ENCODE measurements around the gene ZNF644. TPM values are rescaled to one million over a fixed set of nuclear protein-coding genes. Genes with fewer than 3 reads are reported as not detected.

The ZNF644 gene
- total RNA-seq, 1 experiment from 2014 or later: 39.6 TPM

GRCh38 chr1:90922202-90922601 lies 99.6 kb downstream of the ZNF644 start:
- H3K4me3 ChIP-seq (ENCODE audit: low read length): no peak overlapping the region
- H3F3A ChIP-seq (ENCODE audit: low read length, unreplicated experiment): no peaks in the 10 kb centered on the region
- no peak for DNase-seq
- H3K4me2 ChIP-seq (ENCODE audit: low read length): no peak overlapping the region
- no peak overlapping the region for H3K9ac ChIP-seq (ENCODE audit: low read length)
- CTCF ChIA-PET: no interaction called here
- H3K9me3 ChIP-seq (ENCODE audit: low read length): no peaks in the 10 kb centered on the region
- peaks cover 91% of the 10 kb centered on the region for H3K79me2 ChIP-seq (ENCODE audit: low read length)
- H3K27ac ChIP-seq (ENCODE audit: low read length): no peak overlapping the region
- POLR2A ChIA-PET (ENCODE audit: unreplicated experiment): interaction anchor here (0.6 kb wide), 1 partner anchor 24 kb away, joined by 3 read pairs; no protein-coding TSS in a partner anchor
- H3K9me2 ChIP-seq (replicated peaks; ENCODE audit: low read length): no peaks in the 10 kb centered on the region
- H2AFZ ChIP-seq (ENCODE audit: low read length): no peak overlapping the region
- intact Hi-C loops (cut with micrococcal nuclease): loop anchor here (5.0 kb wide), 1 partner anchor 40 kb away; no protein-coding TSS in a partner anchor
- no TSS peak for BruUV-seq (replicated peaks)
- peaks cover 45% of the 10 kb centered on the region for H4K20me1 ChIP-seq (ENCODE audit: low read length)
- H3K4me1 ChIP-seq (ENCODE audit: insufficient read depth, low read length): no peaks in the 10 kb centered on the region
- ATAC-seq: no peak
- H3K27me3 ChIP-seq (ENCODE audit: low read length): no peaks in the 10 kb centered on the region
- peaks cover 5% of the 10 kb centered on the region for H3K36me3 ChIP-seq (ENCODE audit: low read depth, low read length)
- TF ChIP-seq EZH2phosphoT487 (IDR thresholded peaks at IDR 0.05; ENCODE audit: borderline replicate concordance, low read length): no peak
- TF ChIP-seq EZH2 (IDR thresholded peaks at IDR 0.05; ENCODE audit: low read length, unreplicated experiment): no peak
- TF ChIP-seq, protein P1, sequence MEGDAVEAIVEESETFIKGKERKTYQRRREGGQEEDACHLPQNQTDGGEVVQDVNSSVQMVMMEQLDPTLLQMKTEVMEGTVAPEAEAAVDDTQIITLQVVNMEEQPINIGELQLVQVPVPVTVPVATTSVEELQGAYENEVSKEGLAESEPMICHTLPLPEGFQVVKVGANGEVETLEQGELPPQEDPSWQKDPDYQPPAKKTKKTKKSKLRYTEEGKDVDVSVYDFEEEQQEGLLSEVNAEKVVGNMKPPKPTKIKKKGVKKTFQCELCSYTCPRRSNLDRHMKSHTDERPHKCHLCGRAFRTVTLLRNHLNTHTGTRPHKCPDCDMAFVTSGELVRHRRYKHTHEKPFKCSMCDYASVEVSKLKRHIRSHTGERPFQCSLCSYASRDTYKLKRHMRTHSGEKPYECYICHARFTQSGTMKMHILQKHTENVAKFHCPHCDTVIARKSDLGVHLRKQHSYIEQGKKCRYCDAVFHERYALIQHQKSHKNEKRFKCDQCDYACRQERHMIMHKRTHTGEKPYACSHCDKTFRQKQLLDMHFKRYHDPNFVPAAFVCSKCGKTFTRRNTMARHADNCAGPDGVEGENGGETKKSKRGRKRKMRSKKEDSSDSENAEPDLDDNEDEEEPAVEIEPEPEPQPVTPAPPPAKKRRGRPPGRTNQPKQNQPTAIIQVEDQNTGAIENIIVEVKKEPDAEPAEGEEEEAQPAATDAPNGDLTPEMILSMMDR (conservative IDR thresholded peaks at IDR 0.05; ENCODE audit: low read depth, low read length): no peak

DNA sequence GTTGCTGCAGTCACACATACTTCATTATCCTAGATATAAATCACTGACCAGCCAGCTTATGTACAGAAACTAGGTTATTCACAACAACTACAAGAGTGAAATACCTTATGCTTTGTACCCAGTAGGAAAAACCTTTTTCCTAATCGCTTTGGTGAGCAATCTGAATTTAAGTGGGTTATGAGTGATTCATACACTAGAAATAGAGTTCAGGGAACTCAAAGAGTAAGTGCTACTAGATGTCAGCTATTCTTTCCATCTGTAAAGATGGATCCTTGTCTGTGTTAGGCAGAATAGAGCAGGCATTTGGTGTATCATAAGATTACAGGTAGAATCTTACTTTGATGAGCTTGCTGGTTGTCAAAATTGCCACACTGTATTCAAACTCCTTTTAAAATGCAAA lies 101.9 kb downstream of the ZNF644 start:
- Histone ChIP-seq H3K4me2 (ENCODE audit: low read length) (no peak overlapping the region), H3K27me3 (ENCODE audit: low read length) (no peaks in the 10 kb centered on the region), H3K79me2 (ENCODE audit: low read length) (peaks cover 68% of the 10 kb centered on the region), H3K36me3 (ENCODE audit: low read depth, low read length) (peaks cover 22% of the 10 kb centered on the region), H3K9ac (ENCODE audit: low read length) (no peak overlapping the region), H3K9me3 (ENCODE audit: low read length) (no peaks in the 10 kb centered on the region), H3K27ac (ENCODE audit: low read length) (no peak overlapping the region), H3K4me3 (ENCODE audit: low read length) (no peak overlapping the region), H2AFZ (ENCODE audit: low read length) (no peak overlapping the region), H3K4me1 (ENCODE audit: insufficient read depth, low read length) (no peaks in the 10 kb centered on the region), H3K9me2 (replicated peaks; ENCODE audit: low read length) (no peaks in the 10 kb centered on the region), H3F3A (ENCODE audit: low read length, unreplicated experiment) (no peaks in the 10 kb centered on the region), H4K20me1 (ENCODE audit: low read length) (peaks cover 31% of the 10 kb centered on the region)
- POLR2A ChIA-PET (ENCODE audit: unreplicated experiment): no interaction called here
- no peak for DNase-seq
- no TSS peak for BruUV-seq (replicated peaks)
- intact Hi-C loops (cut with micrococcal nuclease): loop anchor here (5.0 kb wide), 1 partner anchor 42 kb away; no protein-coding TSS in a partner anchor
- CTCF ChIA-PET: no interaction called here
- ATAC-seq: no peak
- TF ChIP-seq EZH2phosphoT487 (IDR thresholded peaks at IDR 0.05; ENCODE audit: borderline replicate concordance, low read length) (no peak), EZH2 (IDR thresholded peaks at IDR 0.05; ENCODE audit: low read length, unreplicated experiment) (no peak)
- TF ChIP-seq, protein P1 (conservative IDR thresholded peaks at IDR 0.05; ENCODE audit: low read depth, low read length): no peak

GRCh38 chr1:90919190-90919719 lies 102.6 kb downstream of the ZNF644 start:
- ChIA-PET POLR2A (ENCODE audit: unreplicated experiment) (no interaction called here), CTCF (no interaction called here)
- no peak overlapping the region for H2AFZ ChIP-seq (ENCODE audit: low read length)
- peaks cover 62% of the 10 kb centered on the region for H3K79me2 ChIP-seq (ENCODE audit: low read length)
- no peak overlapping the region for H3K9ac ChIP-seq (ENCODE audit: low read length)
- BruUV-seq (replicated peaks): no TSS peak
- H3K27me3 ChIP-seq (ENCODE audit: low read length): no peaks in the 10 kb centered on the region
- H3K4me1 ChIP-seq (ENCODE audit: insufficient read depth, low read length): no peaks in the 10 kb centered on the region
- intact Hi-C loops (cut with micrococcal nuclease): no loop called here
- H3K27ac ChIP-seq (ENCODE audit: low read length): no peak overlapping the region
- H3F3A ChIP-seq (ENCODE audit: low read length, unreplicated experiment): no peaks in the 10 kb centered on the region
- no peak overlapping the region for H3K4me3 ChIP-seq (ENCODE audit: low read length)
- no peak for DNase-seq
- H3K9me2 ChIP-seq (replicated peaks; ENCODE audit: low read length): no peaks in the 10 kb centered on the region
- no peak for TF ChIP-seq EZH2phosphoT487 (IDR thresholded peaks at IDR 0.05; ENCODE audit: borderline replicate concordance, low read length)
- ATAC-seq: no peak
- H3K36me3 ChIP-seq (ENCODE audit: low read depth, low read length): peaks cover 22% of the 10 kb centered on the region
- H4K20me1 ChIP-seq (ENCODE audit: low read length): peaks cover 30% of the 10 kb centered on the region; the same call in 1 of the 2 replicates
- no peaks in the 10 kb centered on the region for H3K9me3 ChIP-seq (ENCODE audit: low read length)
- no peak overlapping the region for H3K4me2 ChIP-seq (ENCODE audit: low read length)

Measured in PC-3 (cell line).